ENCODE results near the gene THBS3. TPM values are rescaled to one million over a fixed set of nuclear protein-coding genes. Genes with fewer than 3 reads are reported as not detected.

THBS3 gene
- total RNA-seq, 1 experiment from 2014 or later = 6.2 TPM

DNA sequence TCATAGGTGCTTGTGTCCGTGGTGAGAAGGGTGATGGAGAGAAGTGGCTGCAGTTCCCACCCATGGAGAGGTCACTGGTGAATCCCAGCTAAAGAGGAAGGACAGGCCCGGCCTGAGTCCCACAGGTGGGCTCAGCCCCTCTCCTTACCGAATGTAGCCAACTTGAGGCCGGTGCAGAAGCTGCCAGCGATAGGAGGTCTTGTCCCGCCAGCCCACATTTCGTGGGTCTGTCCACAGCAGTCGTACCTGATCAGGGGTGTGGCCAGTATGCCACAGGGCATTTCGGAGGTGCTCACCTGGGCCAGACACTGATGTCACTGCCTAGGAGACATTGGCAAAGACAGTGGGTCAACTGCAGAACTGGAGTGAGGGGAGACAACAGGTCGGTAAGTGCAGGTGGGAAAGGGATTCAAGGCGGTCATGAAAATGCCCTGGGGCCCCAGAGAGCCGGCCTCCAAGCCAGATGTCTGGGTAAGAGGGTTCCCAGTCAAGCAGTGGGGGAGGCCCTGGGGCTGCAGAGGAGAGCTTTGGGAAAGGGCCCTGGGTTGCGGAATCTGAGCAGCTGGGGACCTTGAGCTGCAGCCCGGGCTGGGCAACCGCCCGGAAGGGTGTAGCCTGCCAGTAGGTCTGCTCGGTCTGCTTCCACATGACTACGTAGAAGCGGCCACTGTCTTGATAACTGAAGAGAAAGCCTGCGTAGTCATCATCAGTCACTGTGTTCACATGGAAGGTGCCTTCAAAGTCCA lies 10.6 kb downstream of the THBS3 start:
- Histone ChIP-seq H3K4me1 (peaks cover 4% of the 10 kb centered on the region; the same call in 1 of the 2 replicates), H3K36me3 (ENCODE audit: control insufficient read depth, insufficient read depth, low read length) (no peaks in the 10 kb centered on the region), H3K27me3 (replicated peaks; ENCODE audit: control insufficient read depth, insufficient read depth, low read length) (no peaks in the 10 kb centered on the region), H3K4me3 (ENCODE audit: low read depth, low read length) (no peak overlapping the region), H3K9me3 (no peaks in the 10 kb centered on the region)
- H3K27ac Mint-ChIP-seq (ENCODE audit: unreplicated experiment) = no peak overlapping the region
- ChIA-PET POLR2A (no interaction called here), CTCF (no interaction called here)
- intact Hi-C loops (cut with micrococcal nuclease; ENCODE audit: unreplicated experiment) = no loop called here
- DNase-seq = peak in 1 of 2 experiments; percentile 19
- H3K27me3 Mint-ChIP-seq (ENCODE audit: insufficient read depth, unreplicated experiment) = no peaks in the 10 kb centered on the region
- H3K4me3 Mint-ChIP-seq (ENCODE audit: unreplicated experiment) = no peak overlapping the region
- H3K9me3 Mint-ChIP-seq (ENCODE audit: unreplicated experiment) = no peaks in the 10 kb centered on the region
- BruUV-seq (replicated peaks) = no TSS peak
- H3K4me1 Mint-ChIP-seq (ENCODE audit: low read depth, unreplicated experiment) = peaks cover 15% of the 10 kb centered on the region
- H3K36me3 Mint-ChIP-seq (ENCODE audit: insufficient read depth, unreplicated experiment) = peaks cover 24% of the 10 kb centered on the region
- TF ChIP-seq, protein P1, sequence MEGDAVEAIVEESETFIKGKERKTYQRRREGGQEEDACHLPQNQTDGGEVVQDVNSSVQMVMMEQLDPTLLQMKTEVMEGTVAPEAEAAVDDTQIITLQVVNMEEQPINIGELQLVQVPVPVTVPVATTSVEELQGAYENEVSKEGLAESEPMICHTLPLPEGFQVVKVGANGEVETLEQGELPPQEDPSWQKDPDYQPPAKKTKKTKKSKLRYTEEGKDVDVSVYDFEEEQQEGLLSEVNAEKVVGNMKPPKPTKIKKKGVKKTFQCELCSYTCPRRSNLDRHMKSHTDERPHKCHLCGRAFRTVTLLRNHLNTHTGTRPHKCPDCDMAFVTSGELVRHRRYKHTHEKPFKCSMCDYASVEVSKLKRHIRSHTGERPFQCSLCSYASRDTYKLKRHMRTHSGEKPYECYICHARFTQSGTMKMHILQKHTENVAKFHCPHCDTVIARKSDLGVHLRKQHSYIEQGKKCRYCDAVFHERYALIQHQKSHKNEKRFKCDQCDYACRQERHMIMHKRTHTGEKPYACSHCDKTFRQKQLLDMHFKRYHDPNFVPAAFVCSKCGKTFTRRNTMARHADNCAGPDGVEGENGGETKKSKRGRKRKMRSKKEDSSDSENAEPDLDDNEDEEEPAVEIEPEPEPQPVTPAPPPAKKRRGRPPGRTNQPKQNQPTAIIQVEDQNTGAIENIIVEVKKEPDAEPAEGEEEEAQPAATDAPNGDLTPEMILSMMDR (IDR thresholded peaks at IDR 0.05; ENCODE audit: insufficient read depth in 1 of 2, low read depth in 1 of 2, low read length in 1 of 2, severe bottlenecking in 1 of 2, unreplicated experiment in 1 of 2) = no peak

DNA sequence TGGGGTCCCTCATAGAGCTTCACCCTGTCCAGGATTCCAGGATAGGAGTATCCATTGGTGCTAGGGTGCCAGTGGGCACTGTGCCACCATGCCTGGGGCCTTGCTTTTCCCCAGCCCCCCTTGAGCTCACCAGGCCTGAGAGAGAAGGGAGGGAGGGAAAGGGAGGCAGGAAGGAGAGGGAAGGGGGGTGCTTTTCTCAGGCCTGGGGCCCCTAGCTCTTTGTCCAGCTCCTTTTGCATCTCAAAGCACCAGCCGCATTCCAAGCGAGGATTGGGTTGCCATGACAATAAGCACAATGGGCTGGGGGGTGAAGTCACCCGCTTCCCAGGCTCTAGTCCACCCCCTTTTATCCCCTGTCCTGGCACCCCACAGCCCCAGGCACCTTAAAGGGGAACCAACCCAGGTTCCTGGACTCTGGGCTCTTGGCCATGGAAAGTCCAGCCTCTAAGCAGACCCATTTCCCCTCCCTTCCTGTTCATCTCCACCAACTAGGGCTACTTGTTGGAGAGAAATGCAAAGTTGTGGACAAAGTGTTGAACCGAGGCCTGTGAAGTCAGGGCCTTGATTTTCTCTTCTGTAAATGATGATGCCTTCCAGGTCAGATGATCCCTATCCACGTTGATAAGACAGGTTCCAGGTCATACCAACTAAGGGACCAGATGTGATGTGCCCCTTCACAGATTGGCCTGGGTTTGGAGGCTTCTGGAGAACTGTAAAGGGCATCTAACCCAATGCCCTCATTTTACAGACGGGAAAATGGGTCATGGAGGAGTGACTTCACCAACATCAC lies 11.4 kb downstream of the THBS3 start:
- POLR2A ChIA-PET = no interaction called here
- DNase-seq = no peak
- Mint-ChIP-seq H3K27ac (ENCODE audit: unreplicated experiment) (no peak overlapping the region), H3K27me3 (ENCODE audit: insufficient read depth, unreplicated experiment) (no peaks in the 10 kb centered on the region), H3K4me1 (ENCODE audit: low read depth, unreplicated experiment) (peaks cover 15% of the 10 kb centered on the region), H3K36me3 (ENCODE audit: insufficient read depth, unreplicated experiment) (peaks cover 24% of the 10 kb centered on the region), H3K9me3 (ENCODE audit: unreplicated experiment) (no peaks in the 10 kb centered on the region), H3K4me3 (ENCODE audit: unreplicated experiment) (peak overlapping the region; percentile 98)
- no peaks in the 10 kb centered on the region for H3K36me3 ChIP-seq (ENCODE audit: control insufficient read depth, insufficient read depth, low read length)
- no peaks in the 10 kb centered on the region for H3K27me3 ChIP-seq (replicated peaks; ENCODE audit: control insufficient read depth, insufficient read depth, low read length)
- no peak overlapping the region for H3K4me3 ChIP-seq (ENCODE audit: low read depth, low read length)
- CTCF ChIA-PET = interaction anchor here (4.9 kb wide), 1 partner anchor 24 kb away, joined by 77 read pairs; the partner anchor contains the start of gene KRTCAP2
- TF ChIP-seq, protein P1 (IDR thresholded peaks at IDR 0.05; ENCODE audit: insufficient read depth in 1 of 2, low read depth in 1 of 2, low read length in 1 of 2, severe bottlenecking in 1 of 2, unreplicated experiment in 1 of 2) = no peak
- peaks cover 4% of the 10 kb centered on the region; the same call in 1 of the 2 replicates for H3K4me1 ChIP-seq
- no TSS peak for BruUV-seq (replicated peaks)
- intact Hi-C loops (cut with micrococcal nuclease; ENCODE audit: unreplicated experiment) = no loop called here
- H3K9me3 ChIP-seq = no peaks in the 10 kb centered on the region

All from Caco-2 (cell line).